Astrocyte of the hippocampus (primary cell): ENCODE results near the gene SLC25A48.
"Not testable (repeated sequence)": the region's sequence is repeated elsewhere in the genome, so short reads cannot be mapped to it uniquely, and the experiment has no call there.

Experiments
- DNase-seq: peaks from one replicate; pipeline ENCODE4 v3.0.0; 2011; ENCODE audit warnings: low read depth, low spot score

The SLC25A48 gene

DNA sequence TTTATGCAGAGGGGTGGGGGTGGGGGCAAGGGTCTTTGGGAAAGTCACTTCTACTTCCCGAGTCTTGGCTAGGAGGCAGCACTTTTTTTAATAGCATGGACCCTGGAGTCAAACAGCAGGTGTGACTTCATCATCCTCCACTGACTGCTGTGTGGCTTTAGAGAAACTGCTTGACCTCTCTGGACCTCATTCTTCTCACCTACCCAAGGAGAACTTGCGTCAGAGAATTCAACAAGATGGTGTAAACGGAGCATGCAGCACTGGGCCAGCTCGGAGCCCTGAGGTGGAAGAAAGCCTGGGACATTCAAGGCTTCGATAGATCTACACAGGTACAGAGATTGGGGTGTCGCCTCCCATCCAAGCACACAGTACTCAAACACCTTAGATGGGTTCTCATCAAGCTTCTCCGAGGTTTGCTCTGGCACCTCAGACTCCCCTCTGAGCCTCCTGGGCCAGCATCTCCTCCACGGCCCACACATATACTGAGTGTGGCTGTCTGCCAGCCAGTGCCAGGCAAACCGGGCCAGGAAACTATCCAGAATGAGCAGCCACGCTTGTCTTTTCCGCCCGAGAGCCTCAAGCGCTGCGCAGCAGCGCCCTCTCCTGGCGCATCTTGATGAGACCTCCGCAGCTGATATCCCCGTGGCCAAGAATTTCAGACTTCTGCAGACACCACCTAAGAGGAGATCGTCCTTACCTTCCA lies 4.6 kb upstream of the SLC25A48 start:
- peak; percentile 88 for DNase-seq

GRCh38 chr5:135830384-135830700 lies 4.1 kb upstream of the SLC25A48 start:
- no peak for DNase-seq

DNA sequence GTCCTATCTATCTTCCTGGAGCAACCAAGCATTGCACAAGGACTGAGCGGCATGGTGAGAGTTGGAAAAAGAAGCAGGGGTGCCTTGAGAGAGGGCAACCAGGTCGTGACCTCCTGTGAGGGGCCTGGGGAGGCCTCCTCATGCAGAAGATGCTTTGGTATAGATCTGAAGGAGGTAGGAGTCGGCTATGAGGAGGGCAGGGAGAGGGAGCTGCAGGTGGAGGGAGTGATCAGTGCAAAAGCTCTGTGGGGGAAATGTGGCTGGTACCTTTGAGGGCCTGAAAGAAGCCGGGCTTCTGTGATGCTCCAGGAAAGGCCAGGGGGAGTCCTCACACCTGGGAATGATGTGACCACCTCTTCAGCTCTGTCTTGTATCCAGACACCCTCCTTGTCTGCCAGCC lies 3.6 kb upstream of the SLC25A48 start:
- DNase-seq: no peak

DNA sequence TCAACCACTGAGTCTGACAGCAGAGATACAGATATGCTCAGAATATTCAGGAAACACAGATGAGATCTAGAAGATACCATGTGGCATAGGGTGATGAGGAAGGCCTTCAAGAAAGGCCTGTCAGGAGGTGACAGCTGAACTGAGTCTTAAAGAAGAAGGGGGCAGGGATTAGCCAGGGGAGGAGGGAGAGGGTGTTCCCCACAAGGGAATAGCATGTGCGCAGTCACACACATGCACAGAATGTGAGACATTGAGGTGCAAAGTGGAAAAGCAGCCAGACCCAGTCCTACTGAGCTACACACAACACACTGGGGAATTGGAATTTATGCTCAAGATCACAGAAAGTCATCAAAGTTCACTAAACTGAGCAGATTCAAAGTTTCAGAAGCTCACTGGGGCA lies 3.0 kb upstream of the SLC25A48 start:
- no peak for DNase-seq

GRCh38 chr5:135831851-135832555 lies 2.5 kb upstream of the SLC25A48 start:
- DNase-seq: no peak

- DNase-seq: no peak
Measured at GRCh38 chr5:135832941-135833920, 1.2 kb upstream of the SLC25A48 start.

- no peak for DNase-seq
Measured at GRCh38 chr5:135833961-135834638, 363 bp upstream of the SLC25A48 start.

GRCh38 chr5:135835766-135836165 lies 1.3 kb downstream of the SLC25A48 start:
- DNase-seq: no peak

GRCh38 chr5:135838395-135838794 lies 3.9 kb downstream of the SLC25A48 start:
- DNase-seq: not testable (repeated sequence)

- no peak for DNase-seq
Measured at GRCh38 chr5:135839566-135839965, 5.1 kb downstream of the SLC25A48 start.

DNA sequence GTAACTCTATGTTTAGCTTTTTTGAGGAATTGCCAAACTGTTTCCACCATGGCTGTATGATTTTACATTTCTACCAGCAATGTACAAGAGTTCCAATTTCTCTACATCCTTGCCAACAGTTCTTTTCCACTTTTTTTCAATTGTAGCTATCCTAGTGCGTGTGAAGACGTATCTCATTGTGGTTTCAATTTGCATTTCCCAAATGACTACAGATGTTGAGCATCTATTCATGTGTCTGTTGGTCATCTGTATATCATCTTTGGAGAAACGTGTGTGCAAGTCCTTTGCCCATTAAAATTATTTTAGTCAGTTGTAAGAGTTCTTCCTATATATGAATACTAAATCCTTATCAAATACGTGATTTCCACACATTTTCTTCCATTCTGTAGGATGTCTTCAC lies 6.5 kb downstream of the SLC25A48 start:
- no peak for DNase-seq

GRCh38 chr5:135842737-135843136 lies 8.3 kb downstream of the SLC25A48 start:
- DNase-seq: no peak

- DNase-seq: no peak
Measured at GRCh38 chr5:135843571-135844337, 9.3 kb downstream of the SLC25A48 start.

GRCh38 chr5:135846311-135846710 lies 11.8 kb downstream of the SLC25A48 start:
- no peak for DNase-seq

- no peak for DNase-seq
Measured at GRCh38 chr5:135847976-135848375, 13.5 kb downstream of the SLC25A48 start.

DNA sequence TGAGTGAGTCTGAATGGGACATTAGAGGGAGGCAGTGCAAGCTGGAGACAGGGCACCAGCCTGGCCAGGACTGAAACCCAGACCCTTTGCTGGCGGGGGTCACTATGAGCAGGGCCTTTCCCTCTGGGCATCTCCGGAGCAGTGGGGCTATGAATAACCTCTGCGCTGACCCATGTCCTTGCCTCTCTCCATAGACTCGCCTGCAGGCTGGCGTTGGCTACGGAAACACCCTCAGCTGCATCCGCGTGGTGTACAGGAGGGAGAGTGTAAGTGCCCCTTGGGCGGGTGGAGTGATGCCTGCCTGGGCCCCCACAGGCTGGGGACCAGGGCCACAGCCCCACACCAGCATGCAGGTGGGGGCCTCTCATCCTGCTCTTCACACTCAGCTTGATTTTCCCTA lies 15.8 kb downstream of the SLC25A48 start:
- no peak for DNase-seq

- no peak for DNase-seq
Measured at GRCh38 chr5:135850671-135851070, 16.2 kb downstream of the SLC25A48 start.

GRCh38 chr5:135851186-135851914 lies 16.9 kb downstream of the SLC25A48 start:
- DNase-seq: no peak

DNA sequence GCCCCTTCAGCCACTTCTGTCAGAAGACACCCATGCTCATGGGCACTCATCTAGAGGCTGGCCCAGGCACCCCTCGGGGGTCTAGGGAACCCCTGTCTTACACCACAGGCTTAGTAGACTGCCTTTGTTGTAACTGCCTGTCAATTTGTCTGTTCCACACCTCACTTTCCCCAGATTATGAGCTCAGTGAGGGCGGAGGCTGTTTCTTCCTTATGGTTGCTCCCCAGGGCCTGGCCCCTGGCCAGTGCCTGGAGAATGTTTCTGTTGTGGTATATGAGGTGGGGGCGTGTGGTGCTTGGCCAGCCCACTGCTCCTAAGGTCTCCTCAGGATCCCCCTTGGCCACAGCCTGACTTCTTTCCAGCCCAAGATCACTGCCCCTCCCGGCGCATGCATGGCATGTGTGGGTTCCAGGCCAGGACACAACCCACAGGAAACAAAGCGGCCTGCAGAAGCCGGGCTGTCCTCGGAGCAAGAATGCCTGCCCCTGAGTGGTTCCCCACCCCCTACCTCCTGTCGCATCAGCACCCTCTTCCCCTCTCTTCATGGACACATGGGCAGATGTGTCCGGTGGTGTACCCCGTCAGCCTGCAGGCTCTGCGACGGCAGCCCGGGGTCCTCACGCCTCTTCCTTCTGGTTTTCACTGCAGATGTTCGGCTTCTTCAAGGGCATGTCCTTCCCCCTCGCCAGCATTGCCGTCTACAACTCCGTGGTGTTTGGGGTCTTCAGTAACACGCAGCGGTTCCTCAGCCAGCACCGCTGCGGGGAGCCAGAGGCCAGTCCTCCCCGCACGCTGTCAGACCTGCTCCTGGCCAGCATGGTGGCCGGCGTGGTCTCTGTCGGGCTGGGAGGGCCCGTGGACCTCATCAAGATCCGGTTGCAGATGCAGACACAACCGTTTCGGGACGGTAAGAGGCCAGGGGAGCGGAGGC lies 17.7 kb downstream of the SLC25A48 start:
- DNase-seq: peak; percentile 43
